Anterior cingulate cortex (tissue), 58 donors: ENCODE data around the gene SLC1A4.

ENCODE experiments used
- DNase-seq, 58 donors: peaks; one replicate each; lab custom pipeline; 2025; lab: John Stamatoyannopoulos, UW

The SLC1A4 gene

DNA sequence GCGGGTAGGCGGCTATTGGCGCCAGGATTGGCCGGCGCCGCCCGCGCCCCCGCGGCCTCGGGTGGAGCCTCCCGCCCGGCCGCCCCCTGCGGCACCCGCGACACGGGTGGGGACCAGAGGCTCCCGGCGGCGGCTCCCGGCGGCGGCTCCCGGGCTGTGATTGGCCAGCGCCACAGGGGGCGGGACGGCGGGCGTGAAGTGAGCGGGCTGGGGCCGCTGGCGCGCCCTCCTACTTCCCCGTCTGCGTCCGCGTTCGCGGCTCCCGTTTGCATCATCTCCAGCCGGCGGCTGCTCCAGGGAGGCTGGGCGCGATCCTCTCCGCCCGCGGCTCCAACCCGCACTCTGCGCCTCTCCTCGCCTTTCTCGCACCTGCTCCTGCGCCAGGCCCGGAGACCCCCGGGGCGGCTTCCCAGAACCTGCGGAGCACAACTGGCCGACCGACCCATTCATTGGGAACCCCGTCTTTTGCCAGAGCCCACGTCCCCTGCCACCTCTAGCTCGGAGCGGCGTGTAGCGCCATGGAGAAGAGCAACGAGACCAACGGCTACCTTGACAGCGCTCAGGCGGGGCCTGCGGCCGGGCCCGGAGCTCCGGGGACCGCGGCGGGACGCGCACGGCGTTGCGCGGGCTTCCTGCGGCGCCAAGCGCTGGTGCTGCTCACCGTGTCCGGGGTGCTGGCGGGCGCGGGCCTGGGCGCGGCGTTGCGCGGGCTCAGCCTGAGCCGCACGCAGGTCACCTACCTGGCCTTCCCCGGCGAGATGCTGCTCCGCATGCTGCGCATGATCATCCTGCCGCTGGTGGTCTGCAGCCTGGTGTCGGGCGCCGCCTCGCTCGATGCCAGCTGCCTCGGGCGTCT is at the start of gene SLC1A4:
Gene SLC1A4, plus strand, starts transcription at position 274 of the 856 bp plus-strand sequence. Its CDS starts 245 bp downstream, at position 519.
- peak; percentile 54 to 96 (median 90) for DNase-seq

DNA sequence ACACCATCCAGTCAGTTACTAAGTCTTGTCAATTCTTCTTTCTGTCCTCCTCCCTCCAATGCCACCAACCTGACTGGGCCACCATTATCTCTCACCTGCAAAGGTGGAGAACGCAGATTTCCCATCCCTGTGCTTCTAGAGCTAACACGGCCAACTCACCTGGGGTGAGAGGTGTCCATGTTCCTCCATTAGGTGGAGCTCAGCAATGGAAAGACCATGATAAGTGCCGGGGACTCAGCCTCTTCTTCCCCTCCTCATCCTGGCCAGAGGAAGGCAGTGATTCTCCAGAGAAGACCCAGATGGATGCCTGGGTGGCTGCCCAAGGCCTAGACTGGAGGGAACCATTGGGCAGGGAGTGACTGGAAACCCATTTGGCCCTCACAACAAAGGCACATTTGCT is 48.1 kb upstream of the SLC1A4 start:
- no peak for DNase-seq

DNA sequence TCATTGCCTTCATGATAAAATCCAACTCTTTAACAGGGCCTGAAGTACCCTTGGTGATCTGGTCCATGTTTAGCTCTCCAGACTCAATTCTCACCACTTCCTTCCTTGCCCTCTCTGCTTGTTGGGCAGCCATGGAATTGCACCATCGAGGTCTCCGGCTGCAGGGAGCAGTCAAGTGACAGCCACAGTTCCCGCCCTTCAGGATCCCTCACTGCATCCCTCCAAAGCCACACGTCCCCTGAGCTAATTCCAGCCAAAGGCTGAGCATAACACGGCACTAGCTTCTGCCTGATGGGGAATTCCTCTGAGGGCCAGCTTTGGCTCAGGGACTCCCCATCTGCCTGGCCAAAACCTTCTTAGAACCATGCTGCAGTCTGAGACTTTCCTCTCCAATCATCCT is 47.4 kb upstream of the SLC1A4 start:
- no peak for DNase-seq

DNA sequence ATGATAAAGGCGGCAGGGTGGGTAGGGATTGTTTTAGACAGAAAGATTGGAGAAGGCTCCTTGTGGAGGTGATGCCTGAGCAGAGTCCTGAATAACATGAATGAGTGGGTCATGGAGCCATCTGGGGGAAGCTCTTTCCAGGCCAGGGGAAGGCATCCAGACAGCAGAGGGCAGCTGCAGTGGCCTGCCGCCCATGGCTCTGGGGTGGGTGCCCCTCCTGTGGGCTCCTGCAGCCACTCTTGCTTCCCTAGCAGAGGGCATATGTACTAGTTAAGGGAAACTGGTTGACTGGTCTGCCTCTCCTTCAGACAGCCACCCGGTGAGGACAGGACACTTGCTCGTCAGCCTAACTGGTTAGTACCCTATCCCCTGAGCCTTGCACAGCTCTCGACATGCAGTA is 46.5 kb upstream of the SLC1A4 start:
- peak in 17 of 58 donors; percentile 4 to 57 (median 23) for DNase-seq

DNA sequence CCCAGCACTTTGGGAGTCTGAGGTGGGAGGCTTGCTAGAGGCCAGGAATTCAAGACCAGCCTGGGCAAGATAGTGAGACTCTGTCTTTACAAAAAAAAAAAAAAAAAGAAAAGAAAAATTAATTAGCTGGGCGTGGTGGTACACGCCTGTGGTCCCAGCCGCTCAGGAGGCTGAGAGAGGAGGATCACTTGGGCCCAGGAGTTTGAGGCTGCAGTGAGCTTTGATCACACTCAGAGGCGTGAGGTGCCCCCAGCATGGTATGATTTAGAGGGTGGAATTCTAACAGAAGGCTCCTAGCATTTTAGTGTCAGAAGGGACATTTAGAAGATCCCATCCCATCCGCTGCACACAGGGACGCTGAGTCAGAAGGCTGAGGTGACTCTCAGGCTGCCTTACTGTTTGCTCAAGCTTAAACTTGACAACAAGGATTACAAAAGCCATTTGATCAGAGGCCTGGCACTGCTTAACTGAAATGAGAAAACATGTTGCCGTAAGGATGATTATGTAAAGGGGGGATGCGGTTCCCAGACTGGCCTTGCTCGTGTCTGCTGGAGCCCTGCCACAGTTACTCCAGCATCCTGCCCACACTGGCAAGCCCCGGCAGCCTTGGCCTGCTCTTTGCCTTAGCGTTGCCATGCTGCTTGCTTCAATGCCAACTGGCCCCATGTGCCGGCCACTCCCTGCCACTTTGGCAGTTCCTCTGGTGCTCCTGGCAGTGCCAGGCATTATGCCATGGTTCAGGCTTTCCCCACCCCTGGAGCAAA is 45.6 kb upstream of the SLC1A4 start:
- DNase-seq, result peak in 54 of 58 donors; percentile 18 to 94 (median 72)

DNA sequence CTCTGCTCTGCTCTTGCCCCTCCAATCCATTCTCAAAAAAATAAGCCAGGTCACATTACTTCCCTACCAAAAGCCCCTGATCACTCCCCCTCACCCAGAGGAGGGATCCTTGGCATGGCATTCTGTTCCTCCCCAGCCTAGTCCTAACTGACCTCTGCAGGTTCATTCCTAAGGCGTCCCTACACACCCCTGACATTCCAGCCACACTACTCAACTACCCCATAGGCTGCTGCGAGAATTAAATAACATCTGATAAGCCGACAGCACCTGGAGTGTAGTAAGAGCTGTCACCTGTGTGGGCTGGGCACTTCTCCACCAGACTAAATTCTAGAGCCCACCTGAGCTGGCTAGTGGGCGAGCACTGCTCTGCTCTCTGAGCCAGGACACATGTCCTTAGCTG is 44.7 kb upstream of the SLC1A4 start:
- no peak for DNase-seq

DNA sequence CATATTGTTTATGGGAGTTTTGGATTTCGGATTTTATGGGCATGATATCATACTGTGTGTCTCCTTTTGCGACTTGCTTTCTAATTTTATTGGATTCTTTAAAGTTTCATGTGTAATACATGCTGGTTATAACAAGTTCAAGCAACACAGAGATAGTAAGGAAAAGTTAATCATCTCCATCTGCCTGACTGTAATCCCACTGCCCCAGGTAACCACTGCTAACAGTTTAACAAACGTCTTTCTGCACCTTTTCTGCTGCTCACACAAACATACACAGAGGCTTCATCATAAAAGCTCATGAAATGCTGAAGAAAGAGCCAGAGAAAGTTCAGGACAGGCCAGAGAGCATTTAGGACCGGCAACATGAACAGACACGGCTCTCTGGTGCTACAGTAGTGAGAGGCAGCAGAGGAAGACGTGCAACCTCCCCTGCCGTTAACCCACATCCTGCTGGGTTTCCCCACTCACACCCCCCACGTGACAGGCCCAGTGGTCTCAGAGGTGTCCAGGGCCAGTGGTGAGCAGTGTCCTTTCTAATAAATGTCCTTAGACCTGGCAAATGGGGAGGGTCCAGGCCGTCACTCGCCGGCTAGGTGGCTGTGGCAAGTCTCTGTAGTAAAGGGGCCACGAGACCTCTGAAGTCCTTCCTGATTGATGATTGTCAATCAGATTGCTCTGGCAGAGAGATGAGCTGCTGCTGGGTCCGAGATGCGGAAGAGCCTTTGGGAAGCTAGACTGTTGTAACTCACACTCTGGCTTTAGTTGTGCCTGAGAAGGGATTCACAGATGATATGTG is 43.0 kb upstream of the SLC1A4 start:
- peak in 1 of 58 donors; percentile 7 for DNase-seq

DNA sequence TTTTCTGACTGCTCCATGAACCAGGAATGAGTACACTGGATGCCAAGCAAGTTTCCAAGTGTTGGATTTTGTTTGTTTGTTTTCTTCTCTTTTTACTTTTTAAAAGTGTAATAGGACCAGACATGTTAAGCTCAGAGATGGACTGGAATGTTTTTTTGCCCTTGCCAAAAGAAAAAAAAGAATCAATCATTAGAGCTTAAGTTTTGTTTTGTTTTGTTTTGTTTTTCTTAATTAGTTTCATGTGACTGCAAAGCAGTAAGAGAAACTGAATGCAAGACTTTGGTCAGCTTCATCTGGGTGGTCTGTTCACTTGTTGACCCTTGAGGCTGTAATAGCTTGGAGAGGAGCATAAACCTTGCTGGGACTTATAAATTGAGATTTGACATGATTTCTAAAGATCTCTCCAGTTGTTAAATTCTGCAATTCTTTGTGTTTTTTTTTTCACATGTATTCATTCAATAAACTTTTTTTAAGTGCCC is 42.4 kb upstream of the SLC1A4 start:
- DNase-seq, result no peak

DNA sequence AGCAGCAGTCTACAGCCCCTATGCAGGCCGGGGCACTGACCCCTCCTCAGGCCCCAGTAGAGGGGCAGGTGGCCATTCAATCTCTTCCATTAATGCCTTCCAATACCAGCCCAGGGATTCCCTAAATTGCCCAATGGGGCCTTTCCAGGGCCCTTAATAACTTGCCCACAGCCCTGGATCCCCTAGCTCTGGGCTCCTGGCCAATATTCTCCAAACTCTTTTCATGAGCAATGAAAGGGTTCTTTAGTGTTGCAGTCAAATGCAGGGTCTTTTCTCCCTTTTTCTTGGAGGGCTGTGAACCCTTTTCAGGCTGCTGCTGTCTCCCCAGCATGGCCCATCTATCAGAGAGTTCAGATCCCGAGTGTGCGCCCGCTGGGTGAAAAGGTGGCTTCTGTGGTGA is 41.3 kb upstream of the SLC1A4 start:
- DNase-seq, result peak in 41 of 58 donors; percentile 3 to 89 (median 32)

DNA sequence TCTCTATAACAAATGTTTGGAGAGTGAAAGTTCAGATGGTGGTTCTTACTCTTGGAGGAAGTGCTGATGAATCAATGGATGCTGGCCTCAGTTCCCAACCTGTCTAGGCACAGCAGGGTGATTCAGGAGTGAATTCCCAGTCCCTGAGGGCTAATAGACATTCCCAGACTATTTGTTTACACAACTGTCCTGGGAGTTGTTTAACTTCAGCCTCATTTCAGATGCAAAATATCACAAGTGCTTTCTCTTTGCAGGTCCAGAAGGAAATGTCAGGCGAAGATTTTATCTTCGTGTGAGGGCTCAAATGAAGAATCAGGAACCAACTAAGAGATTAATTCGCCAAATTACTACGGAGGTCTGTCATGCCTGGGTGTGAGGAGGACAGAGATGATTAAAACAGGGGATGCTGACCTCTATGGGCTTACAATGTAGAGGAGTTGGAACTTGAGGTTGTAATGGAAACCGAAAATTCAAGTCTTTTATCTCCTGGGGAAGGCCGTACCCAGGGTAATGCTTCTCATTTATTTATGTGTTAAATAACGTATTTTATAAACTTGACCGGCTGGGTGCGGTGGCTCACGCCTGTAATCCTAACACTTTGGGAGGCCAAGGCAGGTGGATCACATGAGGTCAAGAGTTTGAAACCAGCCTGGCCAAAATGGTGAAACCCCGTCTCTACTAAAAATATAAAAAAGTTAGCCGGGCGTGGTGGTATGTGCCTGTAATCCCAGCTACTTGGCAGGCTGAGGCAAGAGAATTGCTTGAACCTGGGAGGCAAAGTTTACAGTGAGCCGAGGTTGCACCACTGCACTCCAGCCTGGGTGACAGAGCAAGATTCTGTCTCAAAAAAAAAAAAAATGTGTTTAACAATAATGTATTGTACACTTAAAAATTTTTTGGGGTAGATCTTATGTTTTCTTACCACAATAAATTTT is 38.7 kb upstream of the SLC1A4 start:
- no peak for DNase-seq

DNA sequence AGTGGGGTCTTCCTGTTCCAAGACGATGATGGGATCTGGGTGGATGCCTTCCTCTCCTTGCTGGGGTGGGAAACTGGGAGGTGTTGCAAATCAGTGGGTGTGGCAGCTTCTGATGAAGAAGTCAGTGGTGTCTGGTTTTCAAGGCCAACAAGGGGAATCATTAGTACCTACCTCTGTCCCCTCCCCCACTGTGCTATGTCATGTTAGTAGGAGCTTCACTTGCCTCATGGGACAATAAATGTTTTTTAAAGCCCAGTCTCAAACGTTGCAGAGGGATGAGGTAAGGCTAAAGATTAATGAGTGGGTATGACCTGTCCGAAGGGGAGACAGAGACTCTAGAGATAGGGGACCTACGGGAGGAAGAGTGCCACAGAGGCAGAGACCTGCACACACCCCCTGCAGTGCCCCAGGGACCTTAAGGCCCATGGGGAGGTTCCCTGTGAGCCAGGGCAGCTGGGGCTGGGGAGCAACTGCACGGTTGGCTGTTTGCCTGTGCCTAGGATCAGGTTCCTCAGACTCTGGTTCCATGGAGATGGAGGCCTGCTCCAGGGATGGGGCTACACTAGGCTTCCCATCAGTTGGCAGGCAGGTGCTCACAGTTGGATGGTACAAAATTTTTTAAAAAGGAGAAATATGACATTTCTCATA is 37.8 kb upstream of the SLC1A4 start:
- no peak for DNase-seq

DNA sequence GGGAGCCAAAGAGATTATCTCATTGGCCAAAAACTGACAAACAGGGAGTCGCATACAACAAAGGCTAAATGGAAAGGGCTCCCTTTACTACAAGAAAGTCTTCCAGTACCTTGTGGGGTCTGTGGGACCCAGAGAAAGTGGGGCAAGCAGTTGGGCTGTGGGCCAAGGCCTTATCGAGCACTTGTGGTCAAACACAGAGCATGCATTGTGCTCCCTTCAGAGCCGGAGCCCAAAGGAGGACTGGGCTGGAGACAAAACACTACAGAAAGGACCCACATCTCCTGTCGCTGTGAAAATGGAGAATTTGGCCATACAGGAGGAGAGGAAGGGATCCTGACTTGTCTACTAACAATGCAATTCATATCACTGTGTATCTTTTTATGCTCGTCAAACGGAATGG is 37.1 kb upstream of the SLC1A4 start:
- peak in 1 of 58 donors; percentile 14 for DNase-seq

DNA sequence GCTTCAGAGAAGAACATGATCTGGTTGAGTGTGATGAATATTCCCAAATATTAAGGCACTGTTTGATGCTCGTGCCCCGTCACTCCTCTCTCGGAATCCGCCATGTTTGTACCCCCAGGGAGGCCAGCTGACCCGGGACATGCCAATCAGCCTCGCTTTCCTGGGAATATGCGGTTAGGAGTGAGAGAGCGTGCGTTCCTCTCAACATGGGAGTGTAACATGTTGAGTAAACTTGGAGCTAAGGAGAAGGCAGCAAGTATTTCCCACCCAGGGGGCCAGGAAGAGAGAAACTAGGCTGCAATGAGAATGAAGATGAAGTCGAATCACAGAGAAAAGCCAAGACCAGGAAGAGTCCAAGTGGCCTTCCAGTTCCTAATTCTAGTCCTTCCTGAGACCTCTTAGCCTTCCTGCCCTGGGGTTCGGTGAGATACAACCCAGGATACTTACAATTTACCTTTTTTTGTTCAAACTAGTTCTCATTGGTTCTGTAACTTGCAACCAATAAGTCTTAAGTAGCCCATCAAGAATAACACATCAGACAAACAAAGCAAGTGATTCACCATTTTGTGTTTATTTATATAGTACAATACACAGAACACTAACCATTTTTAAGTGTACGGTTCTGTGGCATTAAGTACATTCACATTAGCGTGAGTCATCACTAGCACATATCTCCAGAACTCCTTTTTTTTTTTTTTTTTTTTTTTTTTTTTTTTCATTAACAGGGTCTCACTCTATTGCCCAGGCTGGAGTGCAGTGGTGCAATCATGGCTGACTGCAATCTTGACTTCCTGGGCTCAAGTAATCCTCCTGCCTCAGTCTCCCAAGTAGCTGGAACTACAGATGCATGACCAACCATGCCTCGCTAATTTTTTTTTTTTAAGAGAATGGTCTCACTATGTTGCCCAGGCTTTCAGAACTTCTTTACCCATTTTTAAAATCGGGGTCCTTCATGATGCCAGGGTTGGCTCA is 36.4 kb upstream of the SLC1A4 start:
- DNase-seq, result no peak

DNA sequence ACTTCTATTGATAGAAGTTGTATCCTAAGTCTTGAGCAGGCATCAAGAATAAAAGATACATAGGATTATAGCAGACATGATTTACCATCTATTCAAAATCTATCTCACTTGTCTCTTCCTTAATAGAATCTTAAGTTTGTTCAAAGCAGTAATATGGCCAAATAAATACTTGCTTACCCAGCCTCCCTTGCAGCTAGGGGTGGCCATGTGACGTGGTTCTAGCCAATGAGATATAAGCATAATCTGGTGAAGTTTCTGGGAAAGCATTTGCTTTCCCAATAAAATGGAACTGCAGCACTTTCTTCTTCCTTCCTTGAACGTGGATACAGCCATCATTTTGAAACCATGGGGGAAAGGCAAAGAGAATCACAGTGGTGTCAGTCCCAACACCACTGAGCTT is 33.7 kb upstream of the SLC1A4 start:
- no peak for DNase-seq

DNA sequence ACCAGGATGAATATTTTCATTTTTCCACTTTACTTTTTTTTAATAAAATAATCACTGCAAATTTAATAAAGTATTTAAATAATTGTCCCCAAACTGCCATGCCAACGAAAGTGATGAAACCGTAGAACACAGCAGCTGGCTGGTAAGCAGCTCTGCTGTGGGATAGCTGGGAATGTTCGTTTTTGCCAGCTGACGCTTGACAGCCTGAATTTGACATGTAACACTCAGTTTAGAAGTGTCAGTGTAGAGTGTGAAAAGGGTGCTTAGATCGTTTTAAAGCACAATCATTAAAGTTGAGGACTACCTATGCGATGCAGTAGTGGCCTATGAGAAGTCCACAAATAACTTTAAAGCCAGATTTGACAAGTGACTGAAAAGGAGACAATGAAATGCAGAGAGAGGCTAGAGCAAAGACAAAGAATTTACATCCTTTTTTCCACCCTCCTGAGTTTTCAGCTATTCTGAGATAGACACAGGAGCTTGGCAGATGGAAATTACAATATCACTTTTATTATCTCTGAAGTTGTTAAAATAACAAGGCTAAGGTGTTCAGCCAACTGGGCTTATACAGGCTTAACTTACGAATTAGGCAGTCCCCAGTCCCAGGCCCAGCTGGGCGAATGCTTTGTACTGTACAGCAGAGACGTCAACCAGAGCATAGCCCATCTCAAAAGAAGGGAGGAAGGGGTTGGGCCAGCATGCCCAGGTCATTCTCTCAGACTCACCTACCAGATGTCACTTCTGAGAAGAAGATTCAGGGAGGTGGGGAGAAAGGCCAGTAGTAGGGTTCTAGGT is 31.9 kb upstream of the SLC1A4 start:
- no peak for DNase-seq

DNA sequence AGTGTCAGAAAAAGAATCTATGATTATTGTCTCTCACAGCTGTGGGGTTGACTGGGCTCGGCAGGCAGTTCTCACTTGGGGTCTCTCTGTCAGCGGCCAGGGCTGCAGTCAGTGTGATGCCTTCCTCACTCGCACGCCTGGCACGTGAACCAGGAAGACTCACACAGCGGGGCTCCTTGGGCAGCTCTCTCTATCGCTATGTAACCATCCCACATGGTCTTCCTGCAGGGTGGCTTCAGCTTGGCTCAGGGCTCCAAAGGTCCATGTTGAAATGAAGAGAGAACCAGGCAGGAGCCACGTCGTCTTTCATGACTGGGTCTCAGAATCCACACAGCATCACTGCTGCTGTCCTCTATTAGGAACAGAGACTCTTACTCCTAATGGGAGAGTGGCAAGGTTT is 30.6 kb upstream of the SLC1A4 start:
- DNase-seq, result no peak

DNA sequence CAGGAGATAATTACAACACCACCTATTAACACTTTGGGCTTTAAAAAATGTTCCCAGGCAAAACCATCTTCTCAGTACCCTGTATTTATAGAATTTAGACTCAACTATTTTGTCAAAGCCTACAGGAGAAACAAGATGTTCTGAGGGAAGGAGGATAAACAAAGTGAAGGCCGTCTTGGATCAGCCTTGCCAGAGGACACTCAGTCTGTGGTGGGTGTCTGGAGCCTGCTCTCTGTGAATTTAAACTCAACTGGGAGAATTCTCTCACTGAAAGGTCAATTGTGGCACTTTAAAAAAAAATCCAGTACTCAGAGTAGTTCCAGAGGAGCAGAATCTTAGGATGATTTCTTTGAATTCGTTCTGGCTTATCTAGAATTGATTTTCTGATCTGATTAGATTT is 28.4 kb upstream of the SLC1A4 start:
- no peak for DNase-seq
